RWPE2 (cell line): ENCODE data around the gene NOL9.

Experiments
- ATAC-seq: fragments of 200-7000 bp; cut with Tn5 transposase; 3 replicates; pipeline ENCODE4 v1.9.1; 2021; ENCODE audit warnings: low read depth
- DNase-seq: peaks from one replicate; pipeline ENCODE4 v3.0.0-alpha.2; 2020; ENCODE audit warnings: low spot score
- H3K27ac ChIP-seq: fragments of 450-650 bp; 2 replicates; pipeline ENCODE4 v1.5.1; 2017; ENCODE audit warnings: mild to moderate bottlenecking; ENCODE audit not compliant: poor library complexity, severe bottlenecking
- H3K27me3 ChIP-seq: fragments of 250-450 bp; sonication (Bioruptor Pico); 2 replicates; pipeline ENCODE4 v1.5.1; 2021; ENCODE audit warnings: mild to moderate bottlenecking, moderate library complexity; ENCODE audit not compliant: insufficient read depth, poor library complexity, severe bottlenecking
- H3K36me3 ChIP-seq: fragments of 250-450 bp; sonication (Bioruptor Pico); 2 replicates; pipeline ENCODE4 v1.5.1; 2020; ENCODE audit warnings: low read depth, mild to moderate bottlenecking, moderate library complexity
- H3K4me1 ChIP-seq: fragments of 250-450 bp; sonication (Bioruptor Pico); 2 replicates; pipeline ENCODE4 v1.5.1; 2021; ENCODE audit warnings: mild to moderate bottlenecking, moderate library complexity; ENCODE audit not compliant: insufficient read depth, poor library complexity, severe bottlenecking
- H3K4me3 ChIP-seq: fragments of 250-450 bp; sonication (Bioruptor Pico); 2 replicates; pipeline ENCODE4 v1.5.1; 2021; ENCODE audit warnings: mild to moderate bottlenecking, moderate library complexity; ENCODE audit not compliant: severe bottlenecking
- H3K9me3 ChIP-seq: fragments of 250-450 bp; sonication (Bioruptor Pico); 2 replicates; pipeline ENCODE4 v1.5.1; 2021; ENCODE audit warnings: mild to moderate bottlenecking, moderate library complexity; ENCODE audit not compliant: severe bottlenecking
- CTCF ChIP-seq: fragments of 450-650 bp; IDR thresholded peaks from one replicate; pipeline ENCODE4 v1.5.1; 2017; ENCODE audit warnings: mild to moderate bottlenecking, moderate library complexity; ENCODE audit not compliant: poor library complexity, severe bottlenecking

NOL9 gene

GRCh38 chr1:6545276-6546112 is 8.8 kb downstream of the NOL9 start:
- TF ChIP-seq CTCF, result no peak
- Histone ChIP-seq H3K27ac (peak overlapping the region; percentile 79), H3K4me1 (peaks cover 21% of the 10 kb centered on the region), H3K4me3 (no peak overlapping the region), H3K9me3 (no peaks in the 10 kb centered on the region), H3K36me3 (peaks cover 85% of the 10 kb centered on the region), H3K27me3 (no peaks in the 10 kb centered on the region)
- ATAC-seq, result peak; percentile 55
- no peak for DNase-seq

GRCh38 chr1:6544831-6545230 is 9.5 kb downstream of the NOL9 start:
- no peak for DNase-seq
- H3K36me3 ChIP-seq, result peaks cover 82% of the 10 kb centered on the region

GRCh38 chr1:6538956-6539355 is 15.4 kb downstream of the NOL9 start:
- Histone ChIP-seq H3K27ac (no peak overlapping the region), H3K4me1 (no peaks in the 10 kb centered on the region), H3K27me3 (no peaks in the 10 kb centered on the region), H3K36me3 (peaks cover 76% of the 10 kb centered on the region), H3K9me3 (no peaks in the 10 kb centered on the region), H3K4me3 (no peak overlapping the region)
- no peak for TF ChIP-seq CTCF
- no peak for DNase-seq
- ATAC-seq, result no peak

More at GRCh38 chr1:6544831-6545230, 9.5 kb downstream of the NOL9 start:
- no peak overlapping the region for H3K4me3 ChIP-seq
- H3K27me3 ChIP-seq, result no peaks in the 10 kb centered on the region
- ATAC-seq, result peak; percentile 70; the same call in 2 of the 3 replicates
- no peaks in the 10 kb centered on the region for H3K9me3 ChIP-seq
- H3K4me1 ChIP-seq, result peaks cover 21% of the 10 kb centered on the region
- TF ChIP-seq CTCF, result no peak
- H3K27ac ChIP-seq, result peak overlapping the region; percentile 79

- peaks cover 79% of the 10 kb centered on the region for H3K36me3 ChIP-seq
Measured at GRCh38 chr1:6536291-6536690, 18.0 kb downstream of the NOL9 start.

More at GRCh38 chr1:6536291-6536690, 18.0 kb downstream of the NOL9 start:
- no peaks in the 10 kb centered on the region for H3K27me3 ChIP-seq
- H3K4me1 ChIP-seq, result no peaks in the 10 kb centered on the region
- H3K27ac ChIP-seq, result no peak overlapping the region
- TF ChIP-seq CTCF, result no peak
- ATAC-seq, result no peak
- H3K4me3 ChIP-seq, result no peak overlapping the region
- no peaks in the 10 kb centered on the region for H3K9me3 ChIP-seq
- DNase-seq, result no peak
